GM18526 (cell line): ENCODE results near the gene FBLN5.

Source experiments
- POLR2A ChIP-seq: IDR thresholded peaks from 3 replicates; pipeline ENCODE4 v1.6.1; 2011; ENCODE audit not compliant: insufficient read length; ENCODE audit errors: extremely low read depth

The FBLN5 gene

DNA sequence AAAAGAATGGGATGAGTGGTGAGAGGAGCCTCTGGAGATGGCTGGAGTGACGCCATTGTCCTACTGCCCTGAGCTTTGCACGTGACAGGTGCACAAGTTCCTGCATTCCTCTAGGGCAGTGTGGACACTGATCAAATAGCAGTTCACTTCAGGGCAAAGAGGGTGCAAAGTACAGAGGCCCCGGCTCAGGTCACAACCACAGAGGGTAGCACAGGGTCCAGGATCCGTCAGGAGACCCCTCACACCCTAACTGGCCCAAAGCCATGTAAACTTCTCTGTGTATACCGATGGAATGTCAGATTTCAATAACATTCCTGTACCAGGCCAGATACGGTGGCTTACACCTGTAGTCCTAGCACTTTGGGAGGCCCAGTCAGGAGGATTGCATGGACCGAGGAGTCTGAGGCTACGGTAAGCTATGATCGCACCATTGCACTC is 10.4 kb upstream of the FBLN5 start:
- TF ChIP-seq POLR2A: no peak

DNA sequence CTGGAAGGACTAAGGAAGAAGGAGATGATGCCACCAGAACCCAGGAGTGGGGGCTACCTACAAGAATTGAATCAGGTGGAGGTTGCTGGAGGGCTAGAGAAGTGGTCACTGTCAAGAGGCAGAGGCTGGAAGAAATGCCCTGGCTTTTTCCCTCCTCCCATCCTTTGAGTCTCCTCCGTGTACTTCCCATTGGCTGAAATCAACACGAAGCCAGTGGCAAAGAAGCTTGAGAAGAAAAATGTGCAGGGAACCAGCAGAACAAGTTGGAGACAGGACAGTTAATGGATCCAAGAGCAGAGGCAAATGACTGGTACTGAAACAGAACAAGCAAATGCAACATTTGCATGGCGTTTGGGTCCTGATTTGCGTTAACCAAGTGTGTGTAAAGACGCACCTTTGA is 9.1 kb upstream of the FBLN5 start:
- no peak for TF ChIP-seq POLR2A

DNA sequence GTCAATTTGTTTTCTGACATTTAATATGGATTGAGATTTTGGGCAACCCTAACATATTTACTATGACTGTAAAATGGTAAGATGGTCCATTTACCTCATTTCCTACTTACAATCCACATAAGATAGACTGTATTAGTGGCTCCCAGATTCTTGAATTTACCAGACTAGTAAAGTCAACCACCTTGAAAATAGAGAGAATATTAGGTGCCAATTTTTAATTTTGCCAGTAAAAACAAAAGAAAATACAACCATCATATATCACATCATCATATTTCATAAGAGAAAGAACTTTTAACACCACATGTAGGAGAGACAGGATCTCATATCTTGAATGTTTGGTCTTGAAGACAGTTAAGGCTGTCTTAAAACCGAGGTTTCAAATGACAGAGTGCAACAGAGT is 7.7 kb upstream of the FBLN5 start:
- no peak for TF ChIP-seq POLR2A

DNA sequence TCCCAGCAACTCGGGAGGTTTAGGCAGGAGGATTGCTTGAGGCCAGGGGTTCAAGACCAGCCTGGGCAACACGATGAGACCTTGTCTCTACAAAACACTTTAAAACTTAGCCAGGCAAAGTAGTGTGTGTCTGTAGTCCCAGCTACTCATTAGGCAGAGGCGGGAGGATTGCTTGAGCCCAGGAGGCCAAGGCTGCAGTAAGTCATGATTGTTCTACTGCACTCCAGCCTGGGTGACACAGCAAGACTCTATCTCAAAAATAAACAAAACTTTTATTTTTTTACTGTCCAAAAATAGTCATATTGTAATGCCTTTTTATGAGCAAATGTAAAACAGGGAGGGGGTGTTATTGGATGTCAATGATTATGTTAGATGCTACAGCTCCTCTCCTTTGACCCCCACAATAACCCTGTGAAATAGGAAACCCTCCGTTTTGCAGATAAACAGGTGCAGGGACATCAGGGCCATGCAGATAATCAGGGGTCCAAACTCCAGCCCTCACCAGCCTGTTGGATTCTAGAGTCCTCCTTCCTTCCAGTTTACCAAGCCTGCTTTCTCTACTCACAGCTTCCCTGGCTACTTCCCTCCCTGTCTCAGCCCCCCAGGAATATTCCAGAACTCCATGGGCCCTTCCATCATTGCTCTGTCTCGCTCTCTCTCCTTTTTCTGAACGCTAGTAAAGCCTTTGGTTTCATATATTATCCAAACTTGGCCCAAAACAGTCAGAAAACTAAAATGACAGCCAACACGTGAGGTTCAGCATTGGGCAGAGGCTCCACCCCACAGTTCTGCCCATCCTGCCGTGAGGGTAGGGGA is 5.9 kb upstream of the FBLN5 start:
- TF ChIP-seq POLR2A: no peak

DNA sequence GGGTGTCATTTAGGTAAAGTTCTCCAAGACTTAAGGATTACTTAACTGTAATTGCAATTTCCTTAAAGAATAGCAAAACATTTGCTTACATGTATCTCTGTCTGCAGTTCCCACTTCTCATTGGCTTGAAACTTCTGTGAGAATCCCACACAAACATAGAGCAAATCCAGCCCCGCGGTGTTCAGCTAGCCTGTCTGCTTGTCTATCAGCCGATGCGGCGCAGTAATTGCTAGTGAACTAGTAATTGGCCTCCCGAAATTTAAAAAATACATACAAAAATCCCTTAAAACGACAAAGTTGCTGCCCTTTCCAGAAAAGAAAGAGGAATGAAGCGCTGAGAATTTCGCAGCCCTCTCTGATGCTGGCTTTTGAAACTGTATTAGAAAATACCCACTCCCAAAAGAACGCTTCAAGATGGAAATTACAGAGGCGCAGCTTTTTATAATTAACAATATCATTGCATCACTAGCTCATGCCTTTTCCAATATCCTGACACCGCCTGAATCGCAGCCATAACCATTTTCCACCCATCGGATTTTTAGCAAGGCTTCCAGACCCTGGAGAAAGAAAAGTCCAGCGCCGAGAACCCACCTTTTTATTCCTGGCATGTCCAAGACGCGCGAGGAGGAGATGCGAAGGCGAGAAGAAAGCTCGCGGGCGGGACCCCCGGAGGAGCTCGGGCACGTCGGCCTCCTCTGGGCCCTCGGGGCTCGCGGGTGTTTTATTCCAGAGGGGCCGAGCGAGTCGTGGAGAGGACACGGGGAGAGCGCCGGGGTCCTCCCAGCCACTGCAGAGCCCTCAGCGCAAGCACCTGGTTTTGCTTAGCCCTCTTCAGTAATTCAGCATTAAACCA is 646 bp downstream of the FBLN5 start:
- no peak for TF ChIP-seq POLR2A

DNA sequence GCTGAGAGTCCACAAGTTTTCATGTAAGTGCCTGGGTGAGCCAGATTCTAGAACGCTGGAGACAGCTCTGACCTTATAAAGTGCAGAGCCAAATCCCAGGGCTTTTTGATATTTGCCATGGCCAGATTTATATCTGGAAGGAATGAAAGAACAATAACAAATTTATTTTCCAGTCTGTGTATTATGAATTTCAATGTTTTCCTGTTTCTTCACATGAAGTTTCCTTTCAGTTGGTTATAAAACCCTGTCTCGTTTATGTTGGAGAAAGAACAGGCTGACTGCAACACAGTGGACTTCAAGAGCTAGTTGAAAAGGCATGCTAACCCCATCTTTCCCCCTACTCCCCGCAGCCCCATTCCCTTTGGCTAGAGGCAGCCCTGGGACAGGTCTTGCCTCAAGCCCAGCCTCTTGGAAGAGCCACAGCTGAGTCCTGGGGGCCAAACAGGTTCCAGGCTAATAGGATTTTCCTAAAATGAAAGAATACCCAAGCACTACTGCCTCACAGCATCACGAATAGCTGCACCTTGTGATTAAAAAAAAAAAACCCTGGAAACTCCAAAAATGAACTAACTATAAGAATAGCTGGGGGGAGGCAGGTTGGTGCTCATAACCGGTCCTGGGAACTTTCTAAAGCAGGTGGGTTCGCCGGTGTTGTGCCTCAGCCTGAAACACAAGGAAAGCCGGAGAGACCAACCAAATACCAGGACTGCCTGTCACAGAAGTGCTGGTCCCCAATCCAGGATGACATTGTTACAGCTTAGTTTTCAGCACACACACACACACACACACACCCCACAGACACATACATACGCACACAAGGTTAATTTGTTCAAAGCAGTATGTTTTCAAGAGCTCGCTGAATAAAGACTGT is 1.5 kb downstream of the FBLN5 start:
- TF ChIP-seq POLR2A: no peak

DNA sequence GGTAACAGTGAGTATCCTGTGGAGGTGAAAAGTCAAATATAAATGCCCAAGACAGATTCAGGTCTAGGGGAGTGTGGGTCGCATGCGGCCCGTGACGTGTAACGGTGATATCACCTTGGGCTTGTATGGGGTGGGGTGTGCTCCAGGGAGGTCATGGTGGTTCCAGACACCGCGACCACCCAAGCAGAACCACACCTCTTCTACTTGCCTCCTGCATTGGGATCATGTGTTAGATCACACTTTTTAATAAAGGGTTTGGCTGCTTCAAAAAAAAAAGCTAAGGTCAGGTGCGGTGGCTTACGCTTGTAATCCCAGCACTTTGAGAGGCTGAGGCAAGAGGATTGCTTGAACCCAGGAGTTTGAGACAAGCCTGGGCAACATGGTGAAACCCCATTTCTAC is 4.5 kb downstream of the FBLN5 start:
- TF ChIP-seq POLR2A: no peak

GRCh38 chr14:91942128-91942527 is 5.4 kb downstream of the FBLN5 start:
- no peak for TF ChIP-seq POLR2A

GRCh38 chr14:91940209-91940608 is 7.3 kb downstream of the FBLN5 start:
- no peak for TF ChIP-seq POLR2A

DNA sequence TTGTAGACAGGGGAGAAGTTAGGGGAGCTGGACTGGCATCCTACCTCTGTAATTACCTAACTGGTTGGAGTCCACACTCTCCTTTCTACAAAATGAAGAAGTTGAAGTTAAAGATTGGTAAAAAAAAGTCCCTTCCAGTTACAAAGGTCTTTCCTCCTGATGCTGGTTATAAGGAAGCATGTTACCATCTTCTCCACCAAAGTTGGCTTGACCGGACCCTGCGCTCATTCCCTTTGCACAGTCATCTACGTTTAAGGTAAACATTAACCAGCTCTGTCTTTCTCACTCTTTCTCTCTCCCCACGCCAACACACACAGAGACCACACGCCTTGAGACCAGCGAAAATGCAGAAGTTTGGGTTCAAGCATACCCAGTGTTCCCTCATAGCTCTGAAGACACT is 11.9 kb downstream of the FBLN5 start:
- no peak for TF ChIP-seq POLR2A

DNA sequence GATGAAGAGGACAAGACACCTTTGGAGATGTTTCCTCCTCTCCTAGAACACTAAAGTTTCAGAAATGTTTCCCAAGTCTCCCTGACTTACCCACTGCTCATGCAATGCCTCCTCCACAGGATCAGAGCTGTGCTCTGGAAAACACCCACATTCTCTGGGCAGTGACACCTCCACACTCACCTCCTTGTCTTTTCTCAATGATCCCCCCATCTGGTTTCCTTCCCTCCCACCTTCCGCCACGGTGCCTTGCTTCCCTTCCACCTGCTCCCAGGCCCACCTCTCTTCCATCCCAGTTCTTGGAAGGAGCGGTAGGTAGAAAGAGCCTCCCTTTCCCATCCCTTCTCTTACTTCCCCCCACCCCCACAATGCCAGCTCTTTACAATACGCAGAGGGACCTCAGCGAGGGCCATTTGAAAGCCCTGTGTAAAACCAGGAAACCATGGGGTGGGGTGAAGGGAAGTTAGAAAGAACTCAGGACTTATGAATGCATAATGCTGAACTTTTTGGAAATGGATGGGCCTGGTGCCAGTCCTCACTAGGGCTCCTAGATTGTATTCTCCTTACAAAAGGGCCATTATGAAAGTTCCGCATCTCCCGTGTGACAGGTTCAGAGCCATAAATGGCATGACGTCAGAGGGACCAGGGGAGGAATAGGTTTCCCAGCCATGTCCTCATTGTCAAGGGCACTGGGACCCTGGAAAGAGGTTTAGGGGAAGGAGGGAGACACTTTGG is 12.8 kb downstream of the FBLN5 start:
- no peak for TF ChIP-seq POLR2A

DNA sequence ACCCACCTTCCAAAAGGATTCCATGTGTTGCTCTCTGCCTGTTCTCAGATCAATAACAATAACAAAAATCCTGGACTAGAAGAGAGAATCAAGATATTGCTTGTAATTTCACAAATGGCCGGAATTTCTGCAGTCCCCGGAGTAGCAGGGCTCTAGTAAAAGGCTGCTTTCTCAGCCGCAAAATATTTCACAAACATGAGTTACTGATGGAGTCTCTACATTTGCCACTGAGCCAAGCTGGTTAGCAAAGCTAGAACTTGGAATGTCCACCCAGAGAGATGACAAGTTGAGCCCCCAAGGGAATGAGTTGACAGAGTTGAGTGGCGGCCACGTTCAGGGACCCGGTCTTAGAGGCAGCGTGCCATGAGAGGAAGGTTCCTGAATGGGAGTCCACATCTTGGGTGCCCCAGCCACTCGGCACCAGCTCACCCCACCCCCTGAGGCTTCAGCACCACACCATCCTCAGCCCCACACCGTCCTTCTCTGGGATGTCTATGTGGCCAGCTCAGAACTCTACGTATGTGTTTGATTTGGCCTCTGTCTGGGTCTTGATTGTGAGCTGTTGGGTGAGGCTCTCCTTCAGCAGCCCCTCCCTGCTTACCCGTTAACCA is 15.9 kb downstream of the FBLN5 start:
- no peak for TF ChIP-seq POLR2A

DNA sequence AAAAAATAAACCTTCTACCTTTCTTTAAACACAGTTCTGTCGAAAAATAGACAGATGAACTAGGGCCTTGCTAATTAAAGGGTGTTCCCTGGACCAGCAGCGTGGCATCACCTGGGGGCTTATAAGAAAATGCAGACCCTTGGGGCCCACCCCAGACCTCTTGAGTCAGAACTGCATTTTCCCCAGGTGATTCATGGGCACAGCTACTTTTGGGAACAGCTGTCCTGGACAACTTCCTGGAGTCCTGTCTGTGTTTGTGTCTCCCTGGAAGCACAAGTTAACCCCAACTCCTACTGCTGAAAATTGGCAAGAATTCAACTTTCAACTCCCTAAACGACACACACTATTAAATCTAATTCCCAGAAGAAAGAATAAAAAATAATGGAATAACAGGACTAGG is 17.8 kb downstream of the FBLN5 start:
- no peak for TF ChIP-seq POLR2A

DNA sequence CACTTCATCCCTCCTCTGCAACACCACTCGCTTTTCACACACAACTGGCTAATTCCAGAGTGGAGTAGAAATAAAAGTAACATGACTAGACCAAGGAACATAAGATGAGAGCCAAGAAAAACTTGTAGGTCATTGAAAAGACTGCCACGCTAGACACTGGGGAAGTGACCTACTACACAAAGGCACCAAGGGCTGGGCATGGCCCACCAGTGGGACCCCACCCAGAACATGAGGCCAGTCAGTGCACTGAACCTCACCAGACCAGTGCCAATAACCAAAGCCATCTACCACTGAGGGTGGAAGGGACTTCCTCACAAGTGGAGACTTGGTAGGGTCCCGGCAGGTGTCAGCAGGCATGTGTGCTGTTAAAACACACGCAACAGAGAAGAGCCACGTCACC is 19.7 kb downstream of the FBLN5 start:
- no peak for TF ChIP-seq POLR2A
